GM21447 (cell line): ENCODE measurements around the gene KIF18A.

Source experiments
- ATAC-seq: cut with Tn5 transposase; IDR thresholded peaks from one replicate; pipeline ENCODE4 v1.9.1; 2021; ENCODE audit not compliant: unreplicated experiment

KIF18A gene

DNA sequence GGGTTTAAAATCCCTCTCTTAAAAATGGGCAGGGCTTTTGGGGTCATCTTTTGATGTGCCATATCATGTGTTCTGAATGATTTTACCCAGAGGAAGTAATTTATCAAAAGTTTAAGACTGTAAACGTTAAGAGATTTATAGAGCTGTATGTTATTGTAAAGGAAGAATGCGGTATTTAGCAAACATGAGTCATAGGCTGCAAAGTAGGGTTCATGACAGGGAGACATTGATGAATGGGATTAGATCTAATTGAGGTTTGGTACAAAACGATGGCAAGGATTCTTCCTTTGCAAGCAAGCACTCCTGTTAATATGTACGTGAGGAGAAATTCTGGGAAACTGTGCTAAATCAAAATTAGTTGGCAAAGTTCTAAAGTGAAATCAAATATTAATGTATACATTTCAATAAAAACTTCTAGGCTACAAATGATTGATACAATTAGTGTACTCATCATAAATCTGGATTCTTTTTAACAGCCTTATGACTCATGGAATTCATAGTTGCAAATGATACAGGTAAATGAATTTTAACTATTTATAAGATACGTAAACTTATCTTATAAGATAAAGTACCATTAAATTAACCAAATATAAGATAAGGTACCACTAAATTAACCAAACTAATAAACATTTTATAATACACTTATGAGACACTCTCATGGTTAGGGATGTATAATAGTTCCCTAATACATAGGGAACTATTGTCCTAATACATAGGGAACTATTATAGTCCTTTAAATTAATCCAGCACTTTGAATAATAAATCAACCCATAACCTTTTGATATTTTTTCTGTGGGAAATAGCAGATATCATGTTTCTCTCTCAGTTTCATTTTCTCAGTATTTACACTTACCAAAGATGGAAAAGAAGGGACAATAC, 58.4 kb downstream of the KIF18A start:
- no peak for ATAC-seq

DNA sequence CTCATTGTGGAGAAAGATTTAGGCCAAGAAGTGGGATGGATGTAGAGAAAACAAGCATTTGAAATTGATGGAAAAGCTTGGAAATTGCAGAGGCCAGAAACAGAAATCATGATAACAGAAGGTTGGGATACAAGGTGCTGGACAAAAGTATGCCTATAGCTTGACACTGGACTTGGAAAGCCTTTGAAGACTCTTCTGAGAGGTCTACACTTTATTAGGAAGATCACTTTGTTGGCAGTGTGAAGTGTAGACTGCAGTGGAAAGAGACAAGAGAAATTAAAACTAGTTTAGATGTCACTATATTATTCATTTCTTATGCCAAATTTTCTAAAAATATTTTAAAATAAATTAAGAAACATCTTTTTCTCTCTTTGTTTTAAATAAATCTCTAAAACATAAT, 59.1 kb downstream of the KIF18A start:
- ATAC-seq: no peak

DNA sequence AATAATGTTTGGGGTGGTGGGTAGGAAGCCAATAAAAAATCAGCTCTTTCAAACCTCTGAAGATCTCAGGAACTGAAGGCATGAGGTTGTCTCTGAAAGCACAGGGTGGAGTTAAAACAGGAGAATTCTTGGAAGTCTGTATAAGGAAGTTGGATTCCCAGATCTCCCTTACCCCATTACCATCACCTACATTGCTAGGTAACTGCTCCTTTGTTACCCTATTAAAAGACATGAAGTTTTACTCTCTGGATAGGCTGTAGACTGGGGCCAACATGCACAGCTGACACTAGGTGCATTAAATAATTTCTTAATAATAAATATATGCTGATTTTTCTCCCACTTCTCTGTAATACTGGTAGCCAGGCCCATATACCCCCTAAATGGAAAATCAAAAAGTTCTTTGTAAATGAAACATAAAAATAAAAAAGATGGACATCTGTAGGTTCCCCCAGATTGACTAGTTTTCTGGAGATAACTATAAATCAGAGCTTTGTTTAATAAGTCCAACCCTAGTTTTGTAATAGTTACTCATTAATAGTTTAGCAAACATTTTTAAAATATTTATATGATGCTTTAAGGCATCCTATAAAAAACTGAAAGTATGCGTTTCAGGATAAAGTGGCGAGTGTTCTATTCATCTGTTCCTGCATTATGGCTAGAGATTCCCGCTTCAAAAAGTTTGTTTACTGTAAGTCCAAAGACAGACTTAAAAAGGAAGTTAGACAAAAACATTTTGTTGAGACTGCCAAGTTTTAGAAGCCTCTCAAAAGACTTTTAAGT, 63.8 kb downstream of the KIF18A start:
- no peak for ATAC-seq

DNA sequence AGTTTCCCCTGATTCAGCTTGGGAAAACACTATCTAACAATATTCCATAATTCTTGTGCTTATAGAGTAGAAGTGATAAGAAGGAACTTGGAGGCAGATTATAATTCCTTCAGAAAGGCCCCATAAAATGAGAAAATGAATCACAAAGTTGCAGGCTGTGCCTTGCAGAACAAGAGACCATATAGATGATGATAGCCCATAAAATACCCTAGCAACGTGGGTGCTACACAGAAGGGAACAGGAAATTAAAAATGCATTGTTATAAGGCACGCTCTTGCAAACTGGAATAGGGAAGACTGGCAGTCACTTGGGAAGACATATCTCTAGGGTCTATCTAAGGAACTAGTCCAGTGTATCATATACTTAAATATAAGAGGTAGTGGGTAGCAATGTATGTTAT, 67.6 kb downstream of the KIF18A start:
- ATAC-seq: no peak

DNA sequence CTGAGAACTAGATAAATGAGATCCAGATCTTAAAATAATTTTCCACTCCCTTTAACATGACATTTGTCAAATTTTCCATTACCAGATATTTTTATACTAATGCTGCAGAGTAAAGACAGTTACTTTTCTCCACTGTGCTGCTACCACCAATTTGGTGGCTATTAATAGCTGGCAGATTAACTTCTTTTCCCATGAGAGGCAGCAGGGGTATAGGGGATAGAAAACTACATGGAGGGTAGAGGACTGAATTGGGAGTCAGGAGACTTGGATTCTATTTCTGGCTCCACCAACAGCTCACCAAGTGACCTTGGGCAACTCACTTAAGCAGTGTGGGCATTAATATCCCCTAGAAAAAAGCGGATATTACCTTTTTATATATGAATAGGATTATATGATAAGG, 69.2 kb downstream of the KIF18A start:
- no peak for ATAC-seq

DNA sequence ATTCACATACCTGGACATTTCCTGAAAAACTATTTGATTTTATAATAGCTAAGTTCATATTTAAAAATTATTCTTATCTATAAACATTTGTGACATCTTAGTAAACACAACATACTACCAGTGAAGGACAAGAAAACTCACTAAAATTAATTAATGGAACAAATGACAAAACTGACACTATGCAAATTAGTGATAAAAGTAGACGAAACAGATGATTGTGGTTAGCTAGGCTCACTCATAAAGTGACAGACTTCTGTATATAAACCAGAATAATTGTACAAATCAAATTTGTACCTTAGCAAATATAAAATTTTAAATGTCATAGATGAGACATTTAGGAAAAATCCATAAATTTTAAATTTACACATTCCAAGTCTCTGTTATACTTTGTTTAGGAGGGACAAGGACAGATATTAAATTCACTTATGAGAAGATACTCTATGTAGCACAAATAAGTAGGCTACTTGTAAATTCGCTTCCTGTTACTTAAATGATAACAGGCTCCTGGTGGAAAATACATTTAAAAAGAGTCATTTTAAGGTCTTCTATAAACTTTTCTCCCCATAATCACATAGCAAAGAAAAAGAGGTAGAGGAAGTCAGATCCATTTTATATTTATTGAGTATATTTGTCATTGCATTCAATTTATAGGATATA, 81.2 kb downstream of the KIF18A start:
- ATAC-seq: peak; percentile 70

DNA sequence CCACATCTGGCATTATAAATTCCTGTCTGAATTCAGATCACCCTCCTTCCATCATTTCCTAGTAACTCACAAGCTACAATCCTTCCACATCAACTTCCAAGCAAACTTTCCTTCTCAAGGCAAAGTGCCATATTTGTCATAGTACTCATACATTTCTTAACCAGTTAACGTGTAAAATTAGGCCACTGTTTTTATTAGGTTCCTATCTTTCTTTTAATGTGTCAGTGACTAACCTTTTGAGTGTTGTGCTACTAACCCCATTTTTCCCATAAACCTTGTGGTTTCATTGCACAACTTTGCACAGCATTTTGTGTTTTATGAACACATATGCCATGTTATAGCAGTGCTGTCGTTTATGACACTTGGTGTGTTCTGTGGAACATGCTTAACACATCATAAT, 90.1 kb downstream of the KIF18A start:
- no peak for ATAC-seq

DNA sequence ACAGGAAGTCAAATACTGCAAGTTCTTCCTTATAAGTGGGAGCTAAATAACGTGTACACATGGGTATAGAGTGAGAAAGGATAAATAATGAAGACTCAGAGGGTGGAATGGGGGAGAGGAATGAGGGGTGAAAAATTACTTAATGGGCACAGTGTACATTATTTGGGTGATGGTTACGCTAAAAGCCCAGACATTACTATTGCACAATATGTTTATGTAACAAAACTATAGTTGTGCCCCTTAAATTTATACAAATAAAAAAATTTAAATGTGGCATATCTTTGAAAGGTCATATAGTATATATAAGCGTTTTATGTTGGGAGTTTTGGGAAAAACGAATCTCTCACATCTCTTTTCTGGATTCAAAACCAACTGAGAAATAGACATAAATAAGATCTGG, 96.1 kb downstream of the KIF18A start:
- ATAC-seq: no peak

DNA sequence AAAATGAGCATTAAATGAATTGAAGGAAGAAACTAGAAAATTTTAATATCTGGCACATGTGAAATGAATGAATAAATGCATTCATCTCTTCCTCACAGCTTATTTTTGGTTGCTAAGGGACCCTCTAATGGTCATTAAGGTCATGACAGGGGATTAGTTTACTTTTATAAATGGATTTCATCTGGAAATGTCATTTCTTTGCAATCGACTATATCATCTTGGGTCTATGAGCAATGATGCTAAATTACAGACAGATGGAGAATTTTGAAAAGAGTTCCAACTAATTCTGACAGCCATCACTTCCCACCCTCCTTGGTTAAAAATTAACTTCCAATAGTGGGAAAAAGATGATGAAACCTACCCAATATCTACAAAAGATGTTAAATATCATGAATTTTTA, 98.0 kb downstream of the KIF18A start:
- ATAC-seq: no peak

DNA sequence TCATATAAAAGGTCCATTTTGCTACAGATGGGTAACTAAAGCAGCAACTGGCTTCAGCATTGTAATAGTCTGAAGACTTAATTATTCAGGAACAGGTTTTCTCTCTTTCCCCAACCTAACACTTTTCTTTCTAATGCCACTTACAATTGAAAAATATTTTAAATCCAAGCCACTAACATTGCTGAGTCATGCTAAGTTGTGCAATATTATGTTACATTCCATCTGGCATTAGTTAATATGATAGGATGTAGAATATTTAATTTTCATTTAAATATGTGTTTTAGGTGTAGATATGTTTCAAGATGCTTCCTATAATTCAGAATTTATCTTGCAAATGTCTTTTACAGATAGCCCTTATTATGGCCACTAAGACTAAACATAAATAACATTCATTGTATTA, 98.6 kb downstream of the KIF18A start:
- ATAC-seq: no peak

DNA sequence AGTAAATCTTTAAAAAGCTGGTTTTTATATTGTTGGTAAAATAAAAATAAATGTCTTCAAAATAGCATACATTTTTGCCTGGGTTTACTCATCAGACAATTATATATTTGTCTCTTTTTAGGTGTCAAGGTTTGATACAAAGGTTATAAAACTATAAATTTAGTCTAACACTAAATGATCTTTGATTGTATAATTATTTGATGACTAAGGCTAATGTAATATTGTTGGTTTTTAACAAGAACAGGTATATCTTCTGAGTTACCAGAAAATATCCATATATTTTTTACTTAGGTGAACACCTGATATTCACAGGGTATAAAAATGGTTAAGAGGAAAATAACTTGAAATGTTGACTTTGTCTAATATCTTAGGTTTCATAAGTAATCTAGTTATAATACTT, 104.3 kb downstream of the KIF18A start:
- ATAC-seq: no peak

DNA sequence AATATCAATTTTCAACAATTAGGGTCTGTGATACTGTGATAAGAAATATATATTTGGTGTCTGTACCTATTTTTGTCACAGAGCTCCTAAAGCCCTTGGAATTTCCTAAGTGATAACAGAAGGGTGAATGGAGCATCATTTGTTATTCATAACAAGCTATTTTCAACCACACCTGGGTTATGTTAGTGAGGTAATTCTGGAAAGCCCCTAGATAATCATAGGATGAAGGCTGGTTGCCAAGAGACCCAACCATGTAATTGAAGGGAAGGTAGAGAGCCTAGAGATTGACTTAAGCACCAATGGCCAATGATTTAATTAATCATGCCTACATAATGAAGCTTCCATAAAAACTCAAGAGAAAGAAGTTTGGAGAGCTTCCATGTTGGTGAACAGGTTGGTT, 109.4 kb downstream of the KIF18A start:
- ATAC-seq: no peak

DNA sequence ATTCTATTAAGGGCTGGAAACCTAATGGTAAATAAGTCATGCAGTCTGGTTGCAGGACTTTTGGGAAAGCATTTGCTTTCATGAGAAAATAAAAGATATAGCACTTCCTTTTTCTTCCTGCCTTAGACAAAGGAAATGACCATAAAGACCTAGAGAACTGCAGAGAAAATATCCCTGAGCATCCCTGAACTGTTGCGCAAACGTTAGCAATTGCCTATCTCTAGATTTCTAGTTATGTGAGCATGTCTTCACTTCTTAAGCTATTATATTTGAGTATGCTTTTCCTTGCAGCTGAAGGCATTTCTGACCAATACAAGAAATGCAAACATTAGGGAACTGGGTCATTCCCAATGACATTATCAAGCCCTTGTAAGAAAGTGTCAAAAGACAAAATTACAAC, 110.6 kb downstream of the KIF18A start:
- ATAC-seq: no peak

DNA sequence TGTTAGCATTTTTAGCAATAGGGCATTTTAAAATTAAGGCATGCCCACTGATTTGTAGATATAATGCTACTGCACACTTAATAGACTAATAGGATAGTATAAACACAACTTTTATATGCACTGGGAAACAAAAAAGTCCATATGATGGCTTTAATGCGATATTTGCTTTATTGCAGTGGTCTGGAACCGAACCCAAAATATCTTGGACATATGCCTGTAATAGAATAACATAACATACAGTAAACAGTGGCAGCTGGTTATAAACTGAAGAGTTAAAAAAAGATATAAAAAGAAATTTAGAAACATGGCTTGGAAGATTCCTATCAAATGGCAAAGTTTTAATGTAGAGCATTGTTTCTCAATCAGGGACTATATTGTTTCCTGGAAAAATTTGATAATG, 111.9 kb downstream of the KIF18A start:
- ATAC-seq: no peak

DNA sequence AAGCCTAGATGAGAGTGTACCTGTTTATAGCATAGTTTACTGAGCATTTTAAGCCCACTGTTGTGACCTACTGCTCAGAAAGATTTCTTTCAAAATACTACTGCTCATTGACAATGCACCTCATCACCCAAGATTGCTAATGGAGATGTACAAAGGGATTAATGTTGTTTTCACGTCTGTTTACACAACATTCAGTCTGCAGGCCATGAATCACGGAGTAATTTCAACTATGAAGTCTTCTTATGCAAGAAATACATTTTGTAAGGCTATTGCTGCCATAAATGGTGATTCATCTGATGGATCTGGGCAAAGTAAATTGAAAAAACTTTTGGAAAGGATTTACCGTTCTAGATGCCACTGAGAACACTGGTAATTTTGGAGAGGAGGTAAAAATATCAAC, 112.9 kb downstream of the KIF18A start:
- ATAC-seq: no peak

DNA sequence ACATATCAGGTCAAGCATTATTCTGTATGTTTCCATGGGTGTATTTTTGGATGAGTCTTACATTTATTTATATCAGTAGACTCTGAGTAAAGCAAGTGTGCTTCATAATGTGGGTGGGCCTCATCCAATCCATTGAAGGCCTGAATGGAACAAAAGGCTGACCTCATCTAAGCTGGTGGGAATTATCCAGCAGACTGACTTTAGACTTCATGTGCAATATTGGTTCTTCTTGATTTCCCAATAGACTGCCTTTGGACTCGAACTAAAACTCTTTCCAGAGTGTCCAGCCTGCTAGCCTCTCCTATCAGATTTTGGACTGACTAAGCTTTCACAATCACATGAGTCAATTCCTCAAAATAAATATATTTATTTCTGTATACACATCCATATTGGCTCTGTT, 116.2 kb downstream of the KIF18A start:
- ATAC-seq: no peak

DNA sequence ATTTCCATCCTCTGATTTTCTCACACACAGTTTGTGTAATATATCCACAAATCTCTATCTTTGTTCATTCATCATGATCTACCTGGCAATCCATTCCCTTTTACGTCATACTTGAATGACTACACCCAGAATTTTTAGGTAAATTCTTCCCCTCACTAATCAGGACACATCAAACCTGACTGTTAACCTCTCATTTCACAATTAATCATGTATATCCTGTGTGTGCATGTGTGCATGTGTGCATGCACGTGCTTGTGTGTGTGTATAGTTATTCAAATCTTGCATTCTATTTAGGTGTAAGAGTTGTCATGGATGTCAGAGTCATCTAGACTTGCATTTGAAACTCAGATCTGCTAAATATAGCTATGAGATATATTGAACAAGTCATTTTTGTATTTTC, 130.4 kb downstream of the KIF18A start:
- no peak for ATAC-seq

DNA sequence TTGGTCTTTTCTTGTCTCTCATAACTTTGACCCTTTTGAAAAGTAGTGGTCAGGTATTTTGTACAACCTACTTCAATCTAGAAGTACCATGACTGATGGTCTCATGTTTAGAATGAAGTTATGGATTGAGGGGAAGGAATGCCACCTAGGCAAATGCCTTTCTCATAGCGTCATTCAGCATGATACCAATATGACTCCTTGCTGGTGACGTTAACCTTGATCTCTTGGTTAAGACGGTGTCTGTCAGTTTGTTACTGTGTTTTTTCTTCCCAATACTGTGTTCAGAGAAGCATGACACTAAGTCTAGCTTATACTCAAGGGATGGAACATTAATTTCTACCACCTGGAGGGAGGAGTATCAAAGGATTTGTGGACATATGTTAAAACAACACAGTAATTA, 130.9 kb downstream of the KIF18A start:
- no peak for ATAC-seq

DNA sequence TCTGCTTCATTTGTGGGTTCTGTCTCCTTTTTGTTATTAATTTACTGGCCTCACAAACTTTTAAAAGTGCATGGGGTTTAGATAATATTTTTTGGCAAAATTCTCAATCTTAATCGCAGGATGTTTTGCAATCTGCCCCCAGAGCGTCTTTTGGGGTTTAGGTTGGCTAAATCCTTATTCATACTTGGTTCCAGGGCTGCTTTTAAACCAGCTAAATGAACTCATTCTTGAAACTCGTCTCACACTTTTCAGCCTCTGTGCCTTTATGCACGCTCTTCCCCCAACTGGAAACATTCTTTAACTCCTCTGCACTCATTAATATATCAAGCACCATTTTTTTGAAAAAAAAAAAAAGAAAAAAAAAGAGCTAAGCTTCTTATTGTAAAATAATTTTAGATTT, 131.7 kb downstream of the KIF18A start:
- no peak for ATAC-seq

DNA sequence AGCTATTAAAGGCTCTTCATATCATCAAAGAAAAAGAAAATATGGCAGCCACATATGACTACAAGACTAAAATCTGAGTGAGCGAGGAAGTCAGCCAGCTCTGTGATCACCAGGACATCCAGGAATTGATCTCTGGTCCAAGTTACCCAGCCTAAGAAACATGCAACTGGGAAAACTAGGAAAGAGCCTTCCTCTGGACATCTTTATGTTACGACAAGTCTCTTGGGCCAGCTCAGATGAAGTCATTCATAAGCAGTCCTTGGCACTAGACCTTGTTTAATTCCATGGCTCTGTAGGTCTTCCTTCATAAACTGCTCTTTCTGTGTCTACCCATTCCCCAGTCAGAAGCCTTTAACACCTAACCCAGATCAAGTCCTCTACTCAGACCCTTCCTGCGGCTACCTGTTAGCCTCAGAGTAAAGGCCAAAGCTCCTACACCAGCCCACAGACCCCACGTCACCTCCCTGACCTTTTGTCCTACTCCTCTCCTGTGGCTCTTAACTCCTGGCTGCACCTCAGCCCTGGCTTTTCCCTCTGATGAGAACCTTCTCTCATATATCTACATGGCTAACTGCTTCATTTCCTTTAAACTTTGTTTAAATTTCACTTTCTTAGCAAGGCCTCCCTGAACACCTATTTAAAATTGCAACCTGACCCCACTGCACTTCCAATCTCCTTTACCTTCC, 134.0 kb downstream of the KIF18A start:
- ATAC-seq: no peak

DNA sequence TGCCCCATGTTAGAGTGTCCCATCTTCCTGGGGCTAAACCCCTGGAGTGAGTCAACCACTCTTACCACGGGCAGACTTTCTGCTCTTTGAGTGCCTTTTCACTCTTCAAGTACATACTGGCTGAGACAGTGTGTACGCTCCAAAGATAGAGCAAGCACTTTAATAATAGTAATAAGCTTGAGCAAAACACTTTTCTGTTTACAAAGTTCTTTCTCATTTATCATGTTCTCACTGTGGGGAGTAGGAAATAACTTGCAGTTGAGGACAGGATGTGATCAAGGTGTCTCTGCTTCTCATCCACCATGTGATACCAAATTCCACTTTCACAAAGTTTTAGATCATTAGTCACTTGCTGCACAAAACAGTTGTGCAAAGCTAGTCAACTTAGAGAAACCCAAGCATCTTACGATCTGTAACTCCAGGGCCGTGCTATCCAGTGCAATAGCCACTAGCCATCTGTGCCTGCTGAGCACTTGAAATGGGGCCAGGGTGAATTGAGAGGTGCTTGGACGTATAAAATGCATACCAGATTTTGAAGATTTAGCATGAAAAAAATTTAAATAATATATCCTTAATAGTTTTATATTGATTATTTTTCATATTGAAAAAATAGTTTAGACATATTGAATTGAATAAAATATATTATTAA, 135.3 kb downstream of the KIF18A start:
- no peak for ATAC-seq
